GM06990 (cell line): ENCODE results near the gene POLR3GL.

Experiments
- DNase-seq: peaks from one replicate; pipeline ENCODE4 v3.0.0-alpha.2; 2011; ENCODE audit not compliant: insufficient read length; ENCODE audit errors: extremely low read depth
- H3K27me3 ChIP-seq: replicated peaks from 2 replicates; pipeline ENCODE4 v1.6.0; 2011; ENCODE audit warnings: low read length; ENCODE audit not compliant: control insufficient read depth, insufficient read depth
- H3K36me3 ChIP-seq: 2 replicates; pipeline ENCODE4 v1.5.1; 2011; ENCODE audit warnings: low read length; ENCODE audit not compliant: control insufficient read depth, insufficient read depth
- H3K4me3 ChIP-seq: replicated peaks from 2 replicates; pipeline ENCODE4 v1.5.1; 2011; ENCODE audit warnings: low read depth, mild to moderate bottlenecking, control low read depth, low read length
- CTCF ChIP-seq: IDR thresholded peaks from 2 replicates; pipeline ENCODE4 v1.5.1; 2011; ENCODE audit warnings: low read length, control low read depth, mild to moderate bottlenecking, inconsistent platforms; ENCODE audit not compliant: insufficient read depth, poor library complexity, severe bottlenecking

Gene POLR3GL

GRCh38 chr1:145942871-145943270 is 21.6 kb upstream of the POLR3GL start:
- peaks cover 1% of the 10 kb centered on the region for H3K36me3 ChIP-seq
- H3K27me3 ChIP-seq: no peaks in the 10 kb centered on the region
- DNase-seq: no peak
- no peak for TF ChIP-seq CTCF
- H3K4me3 ChIP-seq: no peak overlapping the region

GRCh38 chr1:145944532-145944931 is 20.0 kb upstream of the POLR3GL start:
- H3K36me3 ChIP-seq: peaks cover 1% of the 10 kb centered on the region
- DNase-seq: no peak
- H3K4me3 ChIP-seq: no peak overlapping the region
- TF ChIP-seq CTCF: no peak
- H3K27me3 ChIP-seq: no peaks in the 10 kb centered on the region

- H3K4me3 ChIP-seq: no peak overlapping the region
- H3K36me3 ChIP-seq: peaks cover 1% of the 10 kb centered on the region
- TF ChIP-seq CTCF: no peak
Observed at GRCh38 chr1:145946477-145946986, 18.0 kb upstream of the POLR3GL start.

GRCh38 chr1:145947551-145947950 is 16.9 kb upstream of the POLR3GL start:
- no peak for DNase-seq
- no peak overlapping the region for H3K4me3 ChIP-seq
- TF ChIP-seq CTCF: no peak
- no peaks in the 10 kb centered on the region for H3K27me3 ChIP-seq
- no peaks in the 10 kb centered on the region; the same call in 1 of the 2 replicates for H3K36me3 ChIP-seq

More at GRCh38 chr1:145946477-145946986, 18.0 kb upstream of the POLR3GL start:
- H3K27me3 ChIP-seq: no peaks in the 10 kb centered on the region
- DNase-seq: no peak

- Histone ChIP-seq H3K4me3 (no peak overlapping the region), H3K27me3 (no peaks in the 10 kb centered on the region), H3K36me3 (no peaks in the 10 kb centered on the region; the same call in 1 of the 2 replicates)
- no peak for DNase-seq
- no peak for TF ChIP-seq CTCF
Observed at GRCh38 chr1:145949219-145949618, 15.3 kb upstream of the POLR3GL start.

- DNase-seq: no peak
- Histone ChIP-seq H3K36me3 (no peaks in the 10 kb centered on the region; the same call in 1 of the 2 replicates), H3K27me3 (no peaks in the 10 kb centered on the region), H3K4me3 (no peak overlapping the region)
- TF ChIP-seq CTCF: no peak
Observed at GRCh38 chr1:145951526-145951925, 13.0 kb upstream of the POLR3GL start.
